Neural cell (in vitro differentiated cells): ENCODE data around the gene HEXD. TPM values are rescaled to one million over a fixed set of nuclear protein-coding genes. Genes with fewer than 3 reads are reported as not detected.
"Not testable (repeated sequence)": the region's sequence is repeated elsewhere in the genome, so short reads cannot be mapped to it uniquely, and the experiment has no call there.

Experiments used
- H2AFZ ChIP-seq: fragments of 200-600, 300-800 bp; sonication (generic), shearing (Covaris generic); 2 replicates; pipeline ENCODE4 v1.6.0; 2014; ENCODE audit warnings: low read depth, mild to moderate bottlenecking, antibody characterized with exemption, low read length, moderate library complexity
- H3F3A ChIP-seq: fragments of 200-600 bp; shearing (Covaris generic); 2 replicates; pipeline ENCODE4 v1.6.1; 2016; ENCODE audit warnings: mild to moderate bottlenecking, moderate library complexity, mixed read lengths, antibody characterized with exemption, low read length; ENCODE audit not compliant: insufficient read depth, poor library complexity, severe bottlenecking
- H3K27ac ChIP-seq: fragments of 200-600, 300-800 bp; sonication (generic), shearing (Covaris generic); 2 replicates; pipeline ENCODE4 v1.5.1; 2014; ENCODE audit warnings: mild to moderate bottlenecking, low read length, moderate library complexity
- H3K27me3 ChIP-seq: fragments of 300-800, 200-600 bp; sonication (generic), shearing (Covaris generic); 2 replicates; pipeline ENCODE4 v1.6.0; 2014; ENCODE audit warnings: mild to moderate bottlenecking, low read depth, low read length, moderate library complexity; ENCODE audit not compliant: insufficient read depth
- H3K36me3 ChIP-seq: fragments of 300-800, 200-600 bp; sonication (generic), shearing (Covaris generic); 2 replicates; pipeline ENCODE4 v1.5.1; 2014; ENCODE audit warnings: mild to moderate bottlenecking, antibody characterized with exemption, low read length, moderate library complexity; ENCODE audit not compliant: insufficient read depth
- H3K4me2 ChIP-seq: fragments of 300-800, 200-600 bp; sonication (generic), shearing (Covaris generic); 2 replicates; pipeline ENCODE4 v1.6.0; 2014; ENCODE audit warnings: mild to moderate bottlenecking, low read length
- H3K4me3 ChIP-seq: fragments of 300-800, 200-600 bp; sonication (generic), shearing (Covaris generic); 2 replicates; pipeline ENCODE4 v1.5.1; 2014; ENCODE audit warnings: mild to moderate bottlenecking, low read length, moderate library complexity
- H3K79me2 ChIP-seq: fragments of 200-600 bp; shearing (Covaris generic); replicated peaks from 2 replicates; pipeline ENCODE4 v1.6.0; 2014; ENCODE audit warnings: mild to moderate bottlenecking, low read length, moderate library complexity; ENCODE audit not compliant: insufficient read depth
- H3K9ac ChIP-seq: fragments of 300-800, 200-600 bp; sonication (generic), shearing (Covaris generic); 2 replicates; pipeline ENCODE4 v1.6.1; 2016; ENCODE audit warnings: mild to moderate bottlenecking, low read length, mixed read lengths
- H3K9me2 ChIP-seq: fragments of 200-600 bp; shearing (Covaris generic); 2 replicates; pipeline ENCODE4 v1.6.1; 2016; ENCODE audit warnings: mild to moderate bottlenecking, low read length, mixed read lengths; ENCODE audit not compliant: insufficient read depth
- H3K9me3 ChIP-seq: fragments of 200-600, 300-800 bp; sonication (generic), shearing (Covaris generic); 2 replicates; pipeline ENCODE4 v1.6.1; 2016; ENCODE audit warnings: mild to moderate bottlenecking, mixed run types, low read length, moderate library complexity, mixed read lengths
- H4K20me1 ChIP-seq: fragments of 200-600 bp; shearing (Covaris generic); 2 replicates; pipeline ENCODE4 v1.6.1; 2016; ENCODE audit warnings: mild to moderate bottlenecking, mixed run types; ENCODE audit not compliant: insufficient read depth
- CTCF ChIP-seq: fragments of 450-650 bp; IDR thresholded peaks from 2 replicates; pipeline ENCODE4 v1.5.1; 2014; ENCODE audit warnings: antibody characterized with exemption, mild to moderate bottlenecking, moderate library complexity; ENCODE audit not compliant: poor library complexity, severe bottlenecking
- EP300 ChIP-seq: fragments of 450-650 bp; conservative IDR thresholded peaks from 2 replicates; pipeline ENCODE4 v1.6.1; 2014; ENCODE audit warnings: antibody characterized with exemption, mild to moderate bottlenecking, moderate library complexity; ENCODE audit not compliant: poor library complexity, severe bottlenecking
- EZH2 ChIP-seq: fragments of 200-600, 300-800 bp; shearing (Covaris generic), sonication (generic); IDR thresholded peaks from 2 replicates; pipeline ENCODE4 v1.6.1; 2014; ENCODE audit warnings: antibody characterized with exemption, low read length, borderline replicate concordance, mild to moderate bottlenecking; ENCODE audit not compliant: insufficient read depth, poor library complexity, severe bottlenecking
- MXI1 ChIP-seq: fragments of 450-650 bp; conservative IDR thresholded peaks from 2 replicates; pipeline ENCODE4 v1.6.1; 2014; ENCODE audit warnings: antibody characterized with exemption, mild to moderate bottlenecking; ENCODE audit not compliant: poor library complexity, severe bottlenecking
- POLR2AphosphoS5 ChIP-seq: IDR thresholded peaks from 2 replicates; pipeline ENCODE4 v1.6.1; 2012
- RAD21 ChIP-seq: fragments of 450-650 bp; conservative IDR thresholded peaks from 2 replicates; pipeline ENCODE4 v1.6.1; 2014; ENCODE audit warnings: antibody characterized with exemption, mild to moderate bottlenecking, moderate library complexity
- REST ChIP-seq: IDR thresholded peaks from 2 replicates; pipeline ENCODE4 v1.6.1; 2012; ENCODE audit warnings: borderline replicate concordance
- SMC3 ChIP-seq: fragments of 450-650 bp; conservative IDR thresholded peaks from 2 replicates; pipeline ENCODE4 v1.6.1; 2014; ENCODE audit warnings: antibody characterized with exemption, mild to moderate bottlenecking, moderate library complexity; ENCODE audit not compliant: poor library complexity
- TAF1 ChIP-seq: IDR thresholded peaks from 2 replicates; pipeline ENCODE4 v1.6.1; 2012; ENCODE audit warnings: low read depth
- polyA plus RNA-seq: library from polyadenylated mRNA; depleted of rRNA; stranded (reverse); fragments of >200 nt; gene quantifications from 2 replicates; pipeline ENCODE4 v1.2.3, GENCODE V29; 2014

The HEXD gene
- polyA plus RNA-seq, 1 donor from 2014 or later: 72.8 TPM

GRCh38 chr17:82376042-82376730 lies 42.0 kb upstream of the HEXD start:
- H3K79me2 ChIP-seq: no peaks in the 10 kb centered on the region
- no peaks in the 10 kb centered on the region for H3K36me3 ChIP-seq
- no peaks in the 10 kb centered on the region for H4K20me1 ChIP-seq
- no peak overlapping the region for H3K4me2 ChIP-seq
- no peak overlapping the region for H2AFZ ChIP-seq
- no peaks in the 10 kb centered on the region for H3K9me2 ChIP-seq
- peaks cover 20% of the 10 kb centered on the region for H3K27me3 ChIP-seq
- no peak overlapping the region for H3K27ac ChIP-seq
- TF ChIP-seq EZH2 (no peak), RAD21 (no peak)
- no peak overlapping the region for H3K4me3 ChIP-seq
- H3K9me3 ChIP-seq: no peaks in the 10 kb centered on the region
- no peaks in the 10 kb centered on the region for H3F3A ChIP-seq
- no peak overlapping the region for H3K9ac ChIP-seq

- H3K27ac ChIP-seq, H3K36me3 ChIP-seq, H3K79me2 ChIP-seq, H3K9me3 ChIP-seq, H3K4me3 ChIP-seq, H3F3A ChIP-seq, H3K9me2 ChIP-seq, H3K9ac ChIP-seq, H2AFZ ChIP-seq, H3K4me2 ChIP-seq, H4K20me1 ChIP-seq: not testable (repeated sequence)
- H3K27me3 ChIP-seq: peaks cover 10% of the 10 kb centered on the region
Observed at GRCh38 chr17:82377294-82377693, 40.9 kb upstream of the HEXD start.

GRCh38 chr17:82377924-82378740 lies 40.0 kb upstream of the HEXD start:
- H3F3A ChIP-seq: no peaks in the 10 kb centered on the region
- peaks cover 4% of the 10 kb centered on the region for H3K27me3 ChIP-seq
- H3K9me2 ChIP-seq: no peaks in the 10 kb centered on the region
- TF ChIP-seq CTCF: no peak
- no peak for TF ChIP-seq SMC3
- no peak for TF ChIP-seq EZH2
- no peak for TF ChIP-seq RAD21
- TF ChIP-seq TAF1: no peak
- no peak for TF ChIP-seq EP300
- no peak for TF ChIP-seq POLR2AphosphoS5
- no peak for TF ChIP-seq MXI1
- TF ChIP-seq REST: no peak
- H4K20me1 ChIP-seq: no peaks in the 10 kb centered on the region
- no peaks in the 10 kb centered on the region for H3K9me3 ChIP-seq
- no peaks in the 10 kb centered on the region for H3K36me3 ChIP-seq
- H3K27ac ChIP-seq: no peak overlapping the region
- no peak overlapping the region for H3K4me2 ChIP-seq
- H2AFZ ChIP-seq: no peak overlapping the region
- H3K4me3 ChIP-seq: no peak overlapping the region
- H3K79me2 ChIP-seq: no peaks in the 10 kb centered on the region
- no peak overlapping the region for H3K9ac ChIP-seq
